GM12878 (cell line): ENCODE measurements around the gene TYW5.

Experiments used
- BCL3 ChIP-seq: IDR thresholded peaks from 2 replicates; pipeline ENCODE4 v1.6.1; 2011; ENCODE audit warnings: borderline replicate concordance, low read depth, mild to moderate bottlenecking, moderate library complexity, low read length; ENCODE audit not compliant: insufficient read depth, poor library complexity, severe bottlenecking
- NBN ChIP-seq: fragments of 450-650 bp; IDR thresholded peaks from 2 replicates; pipeline ENCODE4 v1.6.1; 2016
- TF ChIP-seq, protein P1 (sequence below), 3 experiments: IDR thresholded peaks in 2 of 3; conservative IDR thresholded peaks in 1 of 3; 2 replicates each; pipeline ENCODE4 v1.5.1; 2011; ENCODE audit warnings: low read depth in 3 of 3, low read length in 3 of 3, mild to moderate bottlenecking in 3 of 3, control low read depth in 2 of 3, moderate library complexity in 2 of 3, inconsistent platforms in 1 of 3, mixed read lengths in 1 of 3; ENCODE audit not compliant: control insufficient read depth in 2 of 3, insufficient read depth in 1 of 3; ENCODE audit errors: extremely low read depth in 1 of 3

- TF ChIP-seq, protein P1, sequence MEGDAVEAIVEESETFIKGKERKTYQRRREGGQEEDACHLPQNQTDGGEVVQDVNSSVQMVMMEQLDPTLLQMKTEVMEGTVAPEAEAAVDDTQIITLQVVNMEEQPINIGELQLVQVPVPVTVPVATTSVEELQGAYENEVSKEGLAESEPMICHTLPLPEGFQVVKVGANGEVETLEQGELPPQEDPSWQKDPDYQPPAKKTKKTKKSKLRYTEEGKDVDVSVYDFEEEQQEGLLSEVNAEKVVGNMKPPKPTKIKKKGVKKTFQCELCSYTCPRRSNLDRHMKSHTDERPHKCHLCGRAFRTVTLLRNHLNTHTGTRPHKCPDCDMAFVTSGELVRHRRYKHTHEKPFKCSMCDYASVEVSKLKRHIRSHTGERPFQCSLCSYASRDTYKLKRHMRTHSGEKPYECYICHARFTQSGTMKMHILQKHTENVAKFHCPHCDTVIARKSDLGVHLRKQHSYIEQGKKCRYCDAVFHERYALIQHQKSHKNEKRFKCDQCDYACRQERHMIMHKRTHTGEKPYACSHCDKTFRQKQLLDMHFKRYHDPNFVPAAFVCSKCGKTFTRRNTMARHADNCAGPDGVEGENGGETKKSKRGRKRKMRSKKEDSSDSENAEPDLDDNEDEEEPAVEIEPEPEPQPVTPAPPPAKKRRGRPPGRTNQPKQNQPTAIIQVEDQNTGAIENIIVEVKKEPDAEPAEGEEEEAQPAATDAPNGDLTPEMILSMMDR (IDR thresholded peaks at IDR 0.05 in 2 of 3, conservative IDR thresholded peaks at IDR 0.05 in 1 of 3; ENCODE audit: control insufficient read depth in 2 of 3, extremely low read depth in 1 of 3, insufficient read depth in 1 of 3, low read depth in 3 of 3, low read length in 3 of 3) = no peak
- TF ChIP-seq NBN (no peak), BCL3 (no peak)
Measured at GRCh38 chr2:199936554-199936953, 18.7 kb downstream of the TYW5 start.
